CD4-positive, alpha-beta T cell treated with Interleukin-6 at 100 ng/mL for 8 hours (primary cell): ENCODE results near the gene TRAPPC4.
A peak's percentile ranks its signal among the peaks of the same experiment; 100 is the strongest.
"Not testable (repeated sequence)": the region's sequence is repeated elsewhere in the genome, so short reads cannot be mapped to it uniquely, and the experiment has no call there.

ENCODE experiments used
- DNase-seq: peaks from one replicate; pipeline ENCODE4 v3.0.0-alpha.2; 2020; ENCODE audit warnings: mixed read lengths, low spot score

The TRAPPC4 gene

GRCh38 chr11:119014209-119014924, 4.2 kb upstream of the TRAPPC4 start:
- DNase-seq = no peak

- DNase-seq = no peak
These were observed 3.4 kb upstream of the TRAPPC4 start for GRCh38 chr11:119015054-119015611.

- DNase-seq = no peak
These were observed 2.2 kb upstream of the TRAPPC4 start for GRCh38 chr11:119016216-119017009.

- DNase-seq = not testable (repeated sequence)
These were observed 1.2 kb upstream of the TRAPPC4 start for GRCh38 chr11:119017377-119017776.

- no peak for DNase-seq
These were observed 1.4 kb downstream of the TRAPPC4 start for GRCh38 chr11:119019996-119020395.

- no peak for DNase-seq
These were observed 3.1 kb downstream of the TRAPPC4 start for GRCh38 chr11:119021631-119022030.

GRCh38 chr11:119023741-119024140, 5.2 kb downstream of the TRAPPC4 start:
- no peak for DNase-seq

GRCh38 chr11:119024430-119025098, 6.0 kb downstream of the TRAPPC4 start:
- DNase-seq = no peak

- DNase-seq = no peak
These were observed 6.5 kb downstream of the TRAPPC4 start for GRCh38 chr11:119025099-119025473.

- no peak for DNase-seq
These were observed 7.0 kb downstream of the TRAPPC4 start for GRCh38 chr11:119025541-119025940.

GRCh38 chr11:119025978-119026766, 7.6 kb downstream of the TRAPPC4 start:
- no peak for DNase-seq

GRCh38 chr11:119026970-119027369, 8.4 kb downstream of the TRAPPC4 start:
- DNase-seq = no peak

- no peak for DNase-seq
These were observed 9.2 kb downstream of the TRAPPC4 start for GRCh38 chr11:119027561-119028345.

GRCh38 chr11:119028346-119029068, 9.9 kb downstream of the TRAPPC4 start:
- DNase-seq = no peak

- no peak for DNase-seq
These were observed 10.4 kb downstream of the TRAPPC4 start for GRCh38 chr11:119029069-119029339.

GRCh38 chr11:119029340-119030028, 10.9 kb downstream of the TRAPPC4 start:
- no peak for DNase-seq

- no peak for DNase-seq
These were observed 11.4 kb downstream of the TRAPPC4 start for GRCh38 chr11:119030029-119030328.

- peak; percentile 99 for DNase-seq
These were observed 11.9 kb downstream of the TRAPPC4 start, which contains the start of gene SLC37A4 for GRCh38 chr11:119030329-119031047. TSS of gene SLC37A4 (minus strand) at chr11:119030877.

- DNase-seq = no peak
These were observed 13.3 kb downstream of the TRAPPC4 start for GRCh38 chr11:119031912-119032280.
